ENCODE data around the gene INTS2.
"Not testable (repeated sequence)": the region's sequence is repeated elsewhere in the genome, so short reads cannot be mapped to it uniquely, and the experiment has no call there.

Gene INTS2

GRCh38 chr17:61846088-61846487 is 81.7 kb downstream of the INTS2 start:
- no peak for DNase-seq

- DNase-seq, result no peak
Observed at GRCh38 chr17:61843435-61843834, 84.3 kb downstream of the INTS2 start.

- DNase-seq, result no peak
Observed at GRCh38 chr17:61842899-61843298, 84.9 kb downstream of the INTS2 start.

GRCh38 chr17:61839300-61839786 is 88.4 kb downstream of the INTS2 start:
- no peak for DNase-seq

GRCh38 chr17:61837175-61838051 is 90.4 kb downstream of the INTS2 start:
- peak; percentile 57 for DNase-seq

GRCh38 chr17:61836266-61837174 is 91.3 kb downstream of the INTS2 start:
- no peak for DNase-seq

- DNase-seq, result no peak
Observed at GRCh38 chr17:61835606-61836005, 92.2 kb downstream of the INTS2 start.

- no peak for DNase-seq
Observed at GRCh38 chr17:61834610-61835009, 93.2 kb downstream of the INTS2 start.

- DNase-seq, result no peak
Observed at GRCh38 chr17:61833536-61834193, 94.1 kb downstream of the INTS2 start.

- DNase-seq, result no peak
Observed at GRCh38 chr17:61832463-61832862, 95.3 kb downstream of the INTS2 start.

- no peak for DNase-seq
Observed at GRCh38 chr17:61831099-61831498, 96.7 kb downstream of the INTS2 start.

- no peak for DNase-seq
Observed at GRCh38 chr17:61828694-61829093, 99.1 kb downstream of the INTS2 start.

- DNase-seq, result no peak
Observed at GRCh38 chr17:61827649-61828395, 100.0 kb downstream of the INTS2 start.

GRCh38 chr17:61826866-61827265 is 100.9 kb downstream of the INTS2 start:
- DNase-seq, result not testable (repeated sequence)

- not testable (repeated sequence) for DNase-seq
Observed at GRCh38 chr17:61826198-61826597, 101.6 kb downstream of the INTS2 start.

- DNase-seq, result no peak
Observed at GRCh38 chr17:61825448-61826137, 102.2 kb downstream of the INTS2 start.

GRCh38 chr17:61822326-61823285 is 105.2 kb downstream of the INTS2 start:
- DNase-seq, result no peak

- no peak for DNase-seq
Observed at GRCh38 chr17:61821655-61822054, 106.1 kb downstream of the INTS2 start.

GRCh38 chr17:61819265-61819664 is 108.5 kb downstream of the INTS2 start:
- DNase-seq, result not testable (repeated sequence)

- no peak for DNase-seq
Observed at GRCh38 chr17:61818225-61818624, 109.6 kb downstream of the INTS2 start.
